Lung (tissue), 12 donors: ENCODE results near the gene ZNF462. TPM values are rescaled to one million over a fixed set of nuclear protein-coding genes. Genes with fewer than 3 reads are reported as not detected.

Experiments used
- ATAC-seq: fragments of 200-7000 bp; cut with Tn5 transposase; one replicate; pipeline ENCODE4 v1.9.1; 2020; ENCODE audit warnings: moderate number of reproducible peaks; ENCODE audit not compliant: insufficient read depth, low FRiP score
- DNase-seq, 3 donors: peaks; one replicate each; pipeline ENCODE4 v3.0.0-alpha.2; 2013 to 2017
- H3K27ac ChIP-seq, 2 donors: one replicate each; pipeline ENCODE4 v1.5.1; 2013; ENCODE audit warnings: mild to moderate bottlenecking in 2 of 2, moderate library complexity in 2 of 2, control low read depth in 1 of 2, inconsistent platforms in 1 of 2, low read depth in 1 of 2, low read length in 1 of 2
- H3K27me3 ChIP-seq, 3 donors: one replicate each; pipeline ENCODE4 v1.5.1; 2013; ENCODE audit warnings: low read length in 2 of 3; ENCODE audit not compliant: control insufficient read depth in 3 of 3, insufficient read depth in 3 of 3
- H3K36me3 ChIP-seq, 4 donors: one replicate each; pipeline ENCODE4 v1.5.1; 2013; ENCODE audit warnings: low read length in 4 of 4, mild to moderate bottlenecking in 1 of 4, moderate library complexity in 1 of 4; ENCODE audit not compliant: control insufficient read depth in 4 of 4, insufficient read depth in 4 of 4
- H3K4me1 ChIP-seq, 5 donors: one replicate each; pipeline ENCODE4 v1.5.1; 2013; ENCODE audit warnings: low read length in 5 of 5, mild to moderate bottlenecking in 2 of 5, moderate library complexity in 1 of 5; ENCODE audit not compliant: control insufficient read depth in 5 of 5, insufficient read depth in 5 of 5
- H3K4me3 ChIP-seq: one replicate; pipeline ENCODE4 v1.5.1; 2013; ENCODE audit warnings: mild to moderate bottlenecking, control low read depth, moderate library complexity
- H3K9ac ChIP-seq, 2 donors: one replicate each; pipeline ENCODE4 v1.5.1; 2013; ENCODE audit warnings: low read length in 2 of 2, control low read depth in 1 of 2; ENCODE audit not compliant: insufficient read depth in 1 of 2
- H3K9me3 ChIP-seq, 4 donors: one replicate each; pipeline ENCODE4 v1.5.1; 2013; ENCODE audit warnings: low read length in 3 of 4, mild to moderate bottlenecking in 1 of 4, moderate library complexity in 1 of 4; ENCODE audit not compliant: control insufficient read depth in 4 of 4, insufficient read depth in 3 of 4
- WGBS, 2 donors: extraction: QIAGEN DNeasy Blood & Tissue Kit; methylation state at CpG; one replicate each; pipeline ENCODE4 v1.1.7; 2013; 5-methylcytosine and 5-hydroxymethylcytosine counted together
- polyA plus RNA-seq, 2 donors: library from polyadenylated mRNA; stranded (reverse); fragments of 200-250 nt; gene quantifications; one replicate each; pipeline ENCODE4 v1.2.1, GENCODE V29; 2013
- total RNA-seq, 2 donors: library from RNA; depleted of rRNA in 1 of 2; stranded (reverse); fragments of >200 nt in 1 of 2; gene quantifications; one replicate each; pipeline ENCODE4 v1.2.1, GENCODE V29; 2014 to 2021
- TF ChIP-seq, protein P1 (sequence below): IDR thresholded peaks from 2 replicates; pipeline ENCODE4 v1.5.1; 2012; ENCODE audit warnings: mild to moderate bottlenecking; ENCODE audit errors: control extremely low read depth, extremely low read depth
- donor health status: control.
- donor health status: control.
- donor health status: Bipolar disorder and iron deficiency.
- donor health status: healthy.
- donor health status: DM: yes; HTN: yes; CAD: no.

ZNF462 gene
- total and polyA plus RNA-seq, 4 donors, result 2.0 to 37.7 (median 19.5) TPM

GRCh38 chr9:106861640-106862109 lies 1.3 kb upstream of the ZNF462 start:
- ATAC-seq (no peak), DNase-seq (no peak)
- TF ChIP-seq, protein P1, sequence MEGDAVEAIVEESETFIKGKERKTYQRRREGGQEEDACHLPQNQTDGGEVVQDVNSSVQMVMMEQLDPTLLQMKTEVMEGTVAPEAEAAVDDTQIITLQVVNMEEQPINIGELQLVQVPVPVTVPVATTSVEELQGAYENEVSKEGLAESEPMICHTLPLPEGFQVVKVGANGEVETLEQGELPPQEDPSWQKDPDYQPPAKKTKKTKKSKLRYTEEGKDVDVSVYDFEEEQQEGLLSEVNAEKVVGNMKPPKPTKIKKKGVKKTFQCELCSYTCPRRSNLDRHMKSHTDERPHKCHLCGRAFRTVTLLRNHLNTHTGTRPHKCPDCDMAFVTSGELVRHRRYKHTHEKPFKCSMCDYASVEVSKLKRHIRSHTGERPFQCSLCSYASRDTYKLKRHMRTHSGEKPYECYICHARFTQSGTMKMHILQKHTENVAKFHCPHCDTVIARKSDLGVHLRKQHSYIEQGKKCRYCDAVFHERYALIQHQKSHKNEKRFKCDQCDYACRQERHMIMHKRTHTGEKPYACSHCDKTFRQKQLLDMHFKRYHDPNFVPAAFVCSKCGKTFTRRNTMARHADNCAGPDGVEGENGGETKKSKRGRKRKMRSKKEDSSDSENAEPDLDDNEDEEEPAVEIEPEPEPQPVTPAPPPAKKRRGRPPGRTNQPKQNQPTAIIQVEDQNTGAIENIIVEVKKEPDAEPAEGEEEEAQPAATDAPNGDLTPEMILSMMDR, result no peak
- 1 to 2% methylated on average over 15 of the region's 15 CpGs for WGBS, 2 donors
- Histone ChIP-seq H3K4me3 (peak overlapping the region; percentile 68), H3K27me3 (peaks cover 0 to 4% (median 0%) of the 10 kb centered on the region in 3 donors), H3K9ac (peak overlapping the region; percentile 57 to 91), H3K36me3 (no peaks in the 10 kb centered on the region), H3K4me1 (peaks cover 0 to 10% (median 6%) of the 10 kb centered on the region in 5 donors), H3K9me3 (peaks cover 0 to 2% (median 0%) of the 10 kb centered on the region in 4 donors), H3K27ac (peak overlapping the region in 1 of 2 donors; percentile 85)

GRCh38 chr9:106862110-106862820 lies 701 bp upstream of the ZNF462 start:
- ATAC-seq, result no peak
- Histone ChIP-seq H3K4me1 (peaks cover 0 to 16% (median 9%) of the 10 kb centered on the region in 5 donors), H3K27ac (peak overlapping the region; percentile 85 to 95), H3K27me3 (peaks cover 0 to 4% (median 0%) of the 10 kb centered on the region in 3 donors), H3K36me3 (no peaks in the 10 kb centered on the region), H3K4me3 (peak overlapping the region; percentile 57), H3K9me3 (peaks cover 0 to 2% (median 0%) of the 10 kb centered on the region in 4 donors), H3K9ac (peak overlapping the region; percentile 22 to 80)
- TF ChIP-seq, protein P1, result no peak
- peak; percentile 68 to 82 (median 77) for DNase-seq
- 1 to 3% methylated on average over 29 to 32 of the region's 32 CpGs for WGBS, 2 donors

DNA sequence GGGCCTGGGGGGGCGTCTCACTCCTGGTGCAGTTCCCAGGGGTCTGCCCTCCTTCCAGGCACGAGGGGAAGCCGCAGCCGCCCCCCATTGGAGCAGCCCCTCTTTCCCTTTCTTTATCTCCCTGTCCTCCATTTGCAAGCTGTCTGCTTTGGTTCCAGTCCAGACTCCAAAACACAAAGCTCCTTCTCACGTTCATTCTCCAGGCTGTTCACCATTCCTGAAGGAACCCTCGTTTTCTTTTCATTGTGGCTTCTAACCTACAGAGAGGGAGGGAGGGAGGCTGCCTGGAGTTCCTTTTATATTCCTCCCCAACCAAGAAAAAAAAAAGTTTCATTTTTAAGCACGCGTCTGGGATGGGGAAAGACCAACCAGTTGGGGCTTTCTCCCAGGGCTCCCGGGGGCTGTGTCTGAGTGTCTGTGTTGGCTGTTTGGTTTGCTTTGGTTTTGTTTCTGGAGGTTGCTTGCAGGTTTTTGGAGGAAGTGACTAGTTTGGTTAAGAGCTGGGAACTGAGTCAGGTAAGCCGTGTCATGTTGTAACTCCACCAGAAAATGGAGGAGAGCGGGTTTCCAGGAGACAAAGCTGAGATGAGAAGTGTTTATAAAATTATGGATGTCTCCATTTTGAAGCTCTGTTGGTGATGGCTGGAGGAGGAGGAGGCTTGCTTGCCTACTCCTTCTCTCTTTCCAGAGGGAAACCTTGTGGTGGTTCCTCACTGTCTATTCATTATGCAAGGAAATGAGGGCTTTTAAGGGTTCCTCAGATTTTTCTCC lies 1.6 kb downstream of the ZNF462 start:
- no peak for ATAC-seq
- H3K4me1 ChIP-seq, result peaks cover 4 to 36% (median 19%) of the 10 kb centered on the region in 5 donors
- WGBS, 2 donors, result 11 to 14% methylated on average over 11 of the region's 11 CpGs
- peak overlapping the region; percentile 57 for H3K4me3 ChIP-seq
- TF ChIP-seq, protein P1, result no peak
- H3K27me3 ChIP-seq, result peaks cover 0 to 2% (median 0%) of the 10 kb centered on the region in 3 donors
- H3K9me3 ChIP-seq, result peaks cover 0 to 2% (median 0%) of the 10 kb centered on the region in 4 donors
- peak overlapping the region; percentile 51 to 86 for H3K9ac ChIP-seq
- DNase-seq, result peak; percentile 56 to 85 (median 82)
- H3K27ac ChIP-seq, result peak overlapping the region; percentile 85 to 95
- H3K36me3 ChIP-seq, result no peaks in the 10 kb centered on the region
